Ramos (cell line): ENCODE measurements around the gene ANO8.

Source experiments
- in situ Hi-C: fragments of 300-500 bp; cut with MboI; formaldehyde crosslinking; loops from one replicate; pipeline ENCODE4 v1.14.3; 2022; ENCODE audit warnings: low sequenced_read_pairs; ENCODE audit not compliant: unreplicated experiment

The ANO8 gene

DNA sequence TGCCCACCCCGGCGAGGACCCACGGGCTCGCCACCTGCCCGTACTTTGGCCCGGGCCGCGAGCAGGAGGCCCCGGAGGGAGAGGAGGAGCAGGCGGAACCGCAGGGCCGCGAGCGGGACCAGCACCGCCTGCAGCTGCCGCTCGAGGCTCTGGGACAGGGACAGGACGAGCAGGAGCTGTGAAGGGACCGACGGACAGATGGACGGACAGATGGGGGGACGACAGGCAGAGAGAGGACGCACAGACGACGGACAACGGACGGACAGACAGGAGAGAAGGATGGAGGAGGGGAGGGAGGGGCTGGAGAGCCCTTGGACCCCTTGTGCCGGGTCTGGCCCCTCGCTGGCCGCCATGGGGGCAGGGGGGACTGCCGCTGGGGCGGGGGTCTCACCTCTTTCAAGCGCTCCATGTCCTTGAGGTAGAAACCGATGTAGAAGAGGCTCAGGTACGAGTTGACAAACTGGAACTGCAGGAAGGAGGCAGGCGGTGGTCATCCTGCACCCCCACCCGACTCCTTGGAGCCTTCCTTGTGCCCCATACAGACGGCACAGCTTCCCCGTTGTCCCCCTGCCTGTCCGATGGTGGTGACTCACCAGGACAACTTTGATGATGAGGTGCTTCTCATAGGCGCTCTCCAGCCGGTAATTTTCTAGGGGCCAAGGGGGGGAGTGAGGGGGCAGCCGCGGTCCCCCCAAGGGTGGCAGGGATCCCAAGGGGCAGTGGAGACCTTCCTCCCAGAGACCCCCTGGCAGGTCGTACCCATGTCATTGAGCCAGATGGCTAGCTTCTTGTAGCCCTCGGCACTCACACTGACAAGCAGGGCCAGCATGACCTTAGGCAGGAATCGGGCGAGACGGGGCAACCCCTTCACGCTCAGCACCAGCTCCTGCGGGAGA lies 5.0 kb downstream of the ANO8 start:
- in situ Hi-C loops, result no loop called here

GRCh38 chr19:17328517-17329365 lies 5.9 kb downstream of the ANO8 start:
- in situ Hi-C loops, result no loop called here

GRCh38 chr19:17327654-17328516 lies 6.8 kb downstream of the ANO8 start:
- in situ Hi-C loops, result no loop called here

- in situ Hi-C loops, result no loop called here
Measured at GRCh38 chr19:17327068-17327653, 7.5 kb downstream of the ANO8 start.

DNA sequence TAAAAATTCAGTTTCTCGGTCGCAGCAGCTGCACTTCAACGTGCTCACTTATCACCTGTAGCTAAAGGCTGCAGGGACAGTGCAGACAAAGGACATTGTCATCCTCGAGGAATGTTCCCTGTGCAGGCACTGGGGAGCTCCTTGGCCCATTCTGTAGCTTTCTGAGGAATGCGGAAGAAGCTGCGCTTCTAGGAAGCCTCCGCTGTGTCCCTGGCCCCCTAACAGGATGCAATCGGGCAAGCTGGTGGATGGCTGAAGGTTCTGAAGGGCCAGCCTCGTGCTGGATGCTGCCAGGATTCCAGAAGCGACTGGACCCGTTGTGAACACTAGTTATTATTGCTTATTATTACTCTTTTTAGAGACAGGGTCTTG lies 8.1 kb downstream of the ANO8 start:
- in situ Hi-C loops, result no loop called here

DNA sequence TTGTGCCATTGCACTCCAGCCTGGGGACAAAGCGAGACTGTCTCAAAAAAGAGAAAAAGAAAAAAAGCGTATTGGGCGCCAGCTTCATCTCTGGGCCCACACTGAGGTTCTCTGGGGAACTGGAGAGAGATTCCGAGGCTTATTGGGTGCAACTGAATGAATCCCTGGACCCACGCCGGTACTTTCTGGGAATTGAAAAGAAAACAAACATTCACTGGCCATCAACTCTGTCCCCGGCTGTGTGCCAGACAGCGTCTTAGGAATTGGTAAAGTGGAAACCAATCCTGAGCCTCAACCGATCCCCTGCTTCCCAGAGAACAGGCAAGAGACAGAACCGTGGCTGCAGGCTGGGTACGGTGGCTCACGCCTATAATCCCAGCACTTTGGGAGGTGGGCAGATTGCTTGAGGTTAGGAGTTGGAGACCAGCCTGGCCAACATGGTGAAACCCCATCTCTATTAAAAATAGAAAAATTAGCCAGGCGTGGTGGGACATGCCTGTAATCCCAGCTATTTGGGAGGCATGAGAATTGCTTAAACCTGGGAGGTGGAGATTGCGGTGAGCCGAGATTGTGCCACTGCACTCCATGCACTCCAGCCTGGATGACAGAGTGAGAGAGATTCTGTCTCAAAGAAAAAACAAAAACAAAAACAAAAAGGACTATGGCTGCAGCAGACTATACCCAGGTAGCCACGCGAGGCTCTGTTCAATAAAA lies 8.6 kb downstream of the ANO8 start:
- in situ Hi-C loops, result no loop called here

- in situ Hi-C loops, result no loop called here
Measured at GRCh38 chr19:17325133-17325532, 9.5 kb downstream of the ANO8 start.

GRCh38 chr19:17324357-17325114 lies 10.1 kb downstream of the ANO8 start:
- in situ Hi-C loops, result no loop called here

DNA sequence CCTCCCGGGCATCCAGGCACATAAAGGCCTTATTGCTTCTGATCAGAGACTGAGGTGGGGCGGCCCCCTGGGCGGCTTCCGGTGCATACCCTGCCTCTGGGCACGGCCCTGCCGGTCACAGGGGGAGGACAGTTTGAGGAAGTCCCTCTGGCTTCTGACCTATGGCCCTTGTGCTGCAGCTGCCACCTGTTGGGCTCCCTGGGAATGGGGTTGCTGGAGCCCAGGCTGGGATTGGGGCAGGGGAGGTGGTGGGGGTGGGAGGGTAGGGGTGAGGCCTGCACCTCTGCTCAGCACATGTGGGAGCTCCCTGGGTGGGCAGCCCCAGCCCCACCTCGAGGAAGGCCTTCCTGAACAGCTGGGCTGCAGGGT lies 10.7 kb downstream of the ANO8 start:
- in situ Hi-C loops, result no loop called here

GRCh38 chr19:17323300-17323963 lies 11.2 kb downstream of the ANO8 start:
- in situ Hi-C loops, result no loop called here

GRCh38 chr19:17322854-17323253 lies 11.8 kb downstream of the ANO8 start:
- in situ Hi-C loops, result no loop called here

- in situ Hi-C loops, result no loop called here
Measured at GRCh38 chr19:17321655-17322489, 12.8 kb downstream of the ANO8 start.

DNA sequence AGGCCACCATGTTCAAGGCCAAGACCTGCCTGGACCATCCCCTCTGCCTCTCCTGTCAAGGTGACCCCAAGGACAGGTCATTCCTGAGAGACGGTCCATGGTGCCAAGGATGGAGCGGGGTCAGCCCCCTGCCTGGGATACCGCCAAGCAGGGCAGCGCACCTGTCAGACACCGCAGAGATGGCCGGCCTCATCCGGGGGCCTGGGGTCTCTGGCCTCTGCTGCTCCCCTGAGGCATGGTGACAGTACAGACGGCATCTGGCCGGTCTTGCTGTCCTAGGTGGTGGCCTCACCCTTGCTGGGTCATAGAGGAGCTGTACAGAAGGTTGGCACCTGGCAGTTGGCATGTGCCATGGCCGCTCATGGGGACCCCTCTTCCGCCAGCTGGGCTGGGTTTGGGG lies 14.2 kb downstream of the ANO8 start:
- in situ Hi-C loops, result no loop called here

DNA sequence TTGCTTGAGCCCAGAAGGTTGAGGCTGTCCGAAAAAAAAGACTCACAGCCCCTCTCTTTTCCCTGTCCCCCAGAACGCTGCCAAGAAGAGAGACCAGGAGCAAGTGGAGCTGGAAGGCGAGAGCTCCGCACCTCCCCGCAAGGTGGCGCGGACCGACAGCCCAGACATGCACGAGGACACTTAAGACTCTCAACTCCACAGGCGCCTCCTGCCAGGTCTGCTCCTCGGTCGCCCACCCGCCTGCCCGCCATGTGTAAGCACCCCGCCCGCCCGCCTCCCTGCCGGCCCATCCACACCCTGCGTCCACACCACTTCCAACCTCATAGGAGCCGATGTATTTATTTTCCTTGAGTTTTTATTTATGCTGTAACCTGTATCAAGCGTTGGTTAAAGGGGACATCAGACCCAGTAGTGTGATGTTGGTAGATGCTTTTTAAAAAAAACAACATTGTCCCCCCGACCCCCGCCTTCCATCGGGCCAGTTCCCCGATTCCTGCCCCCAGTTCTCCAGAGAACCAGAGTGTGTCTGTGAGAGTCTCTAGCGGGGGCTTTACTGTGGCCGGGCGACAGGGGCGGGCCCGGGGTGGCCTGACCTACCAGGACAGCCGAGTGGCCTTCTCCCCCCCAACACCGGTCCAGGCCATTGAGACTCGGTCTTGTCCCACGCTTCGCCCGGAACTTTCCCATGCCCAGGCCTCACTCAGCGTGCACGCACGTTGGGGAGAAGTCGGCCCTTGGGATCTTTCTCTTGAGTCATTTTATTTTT lies 15.0 kb downstream of the ANO8 start:
- in situ Hi-C loops, result no loop called here

DNA sequence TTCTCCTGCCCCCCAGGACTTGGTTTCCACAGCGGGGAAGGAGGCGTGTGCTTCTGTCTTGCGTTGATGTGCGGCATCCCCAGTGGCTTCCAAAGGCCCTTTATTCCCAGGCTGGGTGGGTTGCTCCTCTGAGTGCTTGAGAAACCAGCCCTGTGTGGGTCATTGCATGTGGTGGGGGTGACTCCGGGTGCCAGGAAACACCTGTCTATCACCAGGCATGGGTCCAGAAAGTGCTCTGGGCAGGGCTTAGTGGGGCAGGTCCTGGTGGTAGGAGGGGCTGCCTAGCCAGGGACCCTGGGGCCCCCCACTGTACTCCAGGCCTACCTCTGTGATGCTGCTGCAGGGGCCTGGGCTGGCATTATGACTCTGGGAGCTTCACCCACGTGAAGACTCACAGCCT lies 15.7 kb downstream of the ANO8 start:
- in situ Hi-C loops, result no loop called here

DNA sequence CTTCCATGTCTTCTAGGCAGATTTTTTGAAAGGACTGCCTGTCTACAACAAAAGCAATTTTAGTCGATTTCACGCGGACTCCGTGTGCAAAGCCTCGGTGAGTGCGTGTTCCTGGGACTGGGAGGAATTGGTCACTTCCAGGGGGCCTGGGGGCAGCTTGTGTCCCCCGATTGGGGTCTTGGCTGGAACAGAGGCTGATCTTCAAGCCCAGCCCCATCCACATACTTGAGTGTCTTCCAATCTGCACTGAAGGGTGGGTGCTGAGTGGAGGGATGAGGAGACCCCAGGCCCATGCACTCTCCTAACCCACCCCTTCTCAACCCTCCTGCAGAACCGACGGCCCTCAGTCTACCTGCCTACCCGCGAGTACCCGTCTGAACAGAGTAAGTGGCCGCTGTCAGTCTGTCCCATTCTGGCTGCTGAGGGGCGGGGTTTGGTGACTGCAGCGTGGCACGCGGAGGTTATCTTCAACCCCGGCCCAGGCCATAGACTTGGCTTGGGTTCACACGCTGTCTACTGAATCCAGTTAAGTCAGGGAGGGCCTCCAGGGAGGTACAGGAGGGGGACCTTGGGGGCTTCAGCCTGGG lies 20.6 kb downstream of the ANO8 start:
- in situ Hi-C loops, result no loop called here
